ENCODE data around the gene DNAJB8. TPM values are rescaled to one million over a fixed set of nuclear protein-coding genes. Genes with fewer than 3 reads are reported as not detected.

The DNAJB8 gene
- total and polyA plus RNA-seq, 9 of the 15 experiments (the other 6 are each of a cell fraction or from before 2014, with no cell fraction given) = not detected

DNA sequence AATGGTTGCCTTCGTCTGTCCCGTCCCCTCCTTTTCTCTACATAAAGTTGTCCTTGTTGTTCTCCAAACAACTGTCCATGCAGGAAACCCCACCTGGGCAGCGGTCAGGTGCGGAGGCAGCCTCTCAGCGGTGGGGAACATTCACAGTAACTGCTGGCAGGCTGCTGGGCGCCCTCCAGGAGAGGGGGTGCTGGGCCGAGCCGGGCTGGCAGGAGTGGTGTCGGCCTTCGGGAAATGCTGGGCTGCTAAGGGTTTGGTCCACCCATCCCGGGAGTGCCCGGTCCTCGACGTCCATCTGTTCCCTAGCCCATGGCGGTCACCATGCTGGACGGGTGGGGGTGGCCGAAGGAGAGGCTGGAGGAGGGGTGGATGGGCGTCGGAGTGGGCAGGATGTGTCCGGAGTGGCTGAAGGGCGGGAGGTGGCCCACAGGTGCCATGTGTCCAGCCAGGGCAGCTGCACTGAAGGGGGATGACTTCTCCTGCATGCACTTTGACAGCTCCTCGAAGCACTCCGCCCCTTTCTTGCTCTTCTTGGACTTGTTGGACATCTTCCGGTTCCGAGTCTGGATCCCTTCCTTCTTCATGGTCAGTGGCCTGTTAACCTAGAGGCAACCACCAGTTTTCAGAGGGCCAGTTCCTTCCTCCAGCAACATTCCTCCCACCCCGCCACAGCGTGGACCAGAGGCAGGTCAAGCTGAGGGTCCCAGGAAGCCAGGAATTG is 14.2 kb upstream of the DNAJB8 start (continued):
- TF ChIP-seq, protein P1, sequence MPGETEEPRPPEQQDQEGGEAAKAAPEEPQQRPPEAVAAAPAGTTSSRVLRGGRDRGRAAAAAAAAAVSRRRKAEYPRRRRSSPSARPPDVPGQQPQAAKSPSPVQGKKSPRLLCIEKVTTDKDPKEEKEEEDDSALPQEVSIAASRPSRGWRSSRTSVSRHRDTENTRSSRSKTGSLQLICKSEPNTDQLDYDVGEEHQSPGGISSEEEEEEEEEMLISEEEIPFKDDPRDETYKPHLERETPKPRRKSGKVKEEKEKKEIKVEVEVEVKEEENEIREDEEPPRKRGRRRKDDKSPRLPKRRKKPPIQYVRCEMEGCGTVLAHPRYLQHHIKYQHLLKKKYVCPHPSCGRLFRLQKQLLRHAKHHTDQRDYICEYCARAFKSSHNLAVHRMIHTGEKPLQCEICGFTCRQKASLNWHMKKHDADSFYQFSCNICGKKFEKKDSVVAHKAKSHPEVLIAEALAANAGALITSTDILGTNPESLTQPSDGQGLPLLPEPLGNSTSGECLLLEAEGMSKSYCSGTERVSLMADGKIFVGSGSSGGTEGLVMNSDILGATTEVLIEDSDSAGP (CRISPR knock-in tag; IDR thresholded peaks at IDR 0.05) = no peak
- TF ChIP-seq FIP1L1 (IDR thresholded peaks at IDR 0.05; ENCODE audit: low read depth, low read length, poor library complexity, severe bottlenecking) = peak; percentile 38
- no peak for TF ChIP-seq ZNF133 (CRISPR knock-in tag; IDR thresholded peaks at IDR 0.05)
- TF ChIP-seq CBX2 (IDR thresholded peaks at IDR 0.05; ENCODE audit: insufficient read depth, low read length, poor library complexity, severe bottlenecking) = no peak
- peak; percentile 79 for TF ChIP-seq RBFOX2 (IDR thresholded peaks at IDR 0.05; ENCODE audit: low read depth, low read length)
- peak; percentile 30 for TF ChIP-seq RBM22 (IDR thresholded peaks at IDR 0.05; ENCODE audit: low read depth, low read length, poor library complexity, severe bottlenecking)
- no peak for TF ChIP-seq HMBOX1 (IDR thresholded peaks at IDR 0.05)
- TF ChIP-seq XRCC3 (IDR thresholded peaks at IDR 0.05) = no peak
- TF ChIP-seq HNRNPK (IDR thresholded peaks at IDR 0.05; ENCODE audit: low read depth, low read length, poor library complexity, severe bottlenecking) = no peak
- no peak for TF ChIP-seq OTX1 (CRISPR knock-in tag; IDR thresholded peaks at IDR 0.05)
- TF ChIP-seq NFIX (CRISPR knock-in tag; IDR thresholded peaks at IDR 0.05; ENCODE audit: low read depth) = no peak
- TF ChIP-seq, protein P2, sequence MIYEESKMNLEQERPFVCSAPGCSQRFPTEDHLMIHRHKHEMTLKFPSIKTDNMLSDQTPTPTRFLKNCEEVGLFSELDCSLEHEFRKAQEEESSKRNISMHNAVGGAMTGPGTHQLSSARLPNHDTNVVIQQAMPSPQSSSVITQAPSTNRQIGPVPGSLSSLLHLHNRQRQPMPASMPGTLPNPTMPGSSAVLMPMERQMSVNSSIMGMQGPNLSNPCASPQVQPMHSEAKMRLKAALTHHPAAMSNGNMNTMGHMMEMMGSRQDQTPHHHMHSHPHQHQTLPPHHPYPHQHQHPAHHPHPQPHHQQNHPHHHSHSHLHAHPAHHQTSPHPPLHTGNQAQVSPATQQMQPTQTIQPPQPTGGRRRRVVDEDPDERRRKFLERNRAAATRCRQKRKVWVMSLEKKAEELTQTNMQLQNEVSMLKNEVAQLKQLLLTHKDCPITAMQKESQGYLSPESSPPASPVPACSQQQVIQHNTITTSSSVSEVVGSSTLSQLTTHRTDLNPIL (CRISPR knock-in tag; IDR thresholded peaks at IDR 0.05) = no peak

All from K562 (cell line).